Stimulated activated CD4-positive, alpha-beta T cell treated with anti-CD3 and anti-CD28 coated beads, Interleukin-2, amount 100 ng/mL, for 48 hours (primary cell): ENCODE results near the gene MED10.
A peak's percentile ranks its signal among the peaks of the same experiment; 100 is the strongest.

Experiments
- DNase-seq, 2 donors: peaks; one replicate each; pipeline ENCODE4 v3.0.0-alpha.2; 2020

The MED10 gene

DNA sequence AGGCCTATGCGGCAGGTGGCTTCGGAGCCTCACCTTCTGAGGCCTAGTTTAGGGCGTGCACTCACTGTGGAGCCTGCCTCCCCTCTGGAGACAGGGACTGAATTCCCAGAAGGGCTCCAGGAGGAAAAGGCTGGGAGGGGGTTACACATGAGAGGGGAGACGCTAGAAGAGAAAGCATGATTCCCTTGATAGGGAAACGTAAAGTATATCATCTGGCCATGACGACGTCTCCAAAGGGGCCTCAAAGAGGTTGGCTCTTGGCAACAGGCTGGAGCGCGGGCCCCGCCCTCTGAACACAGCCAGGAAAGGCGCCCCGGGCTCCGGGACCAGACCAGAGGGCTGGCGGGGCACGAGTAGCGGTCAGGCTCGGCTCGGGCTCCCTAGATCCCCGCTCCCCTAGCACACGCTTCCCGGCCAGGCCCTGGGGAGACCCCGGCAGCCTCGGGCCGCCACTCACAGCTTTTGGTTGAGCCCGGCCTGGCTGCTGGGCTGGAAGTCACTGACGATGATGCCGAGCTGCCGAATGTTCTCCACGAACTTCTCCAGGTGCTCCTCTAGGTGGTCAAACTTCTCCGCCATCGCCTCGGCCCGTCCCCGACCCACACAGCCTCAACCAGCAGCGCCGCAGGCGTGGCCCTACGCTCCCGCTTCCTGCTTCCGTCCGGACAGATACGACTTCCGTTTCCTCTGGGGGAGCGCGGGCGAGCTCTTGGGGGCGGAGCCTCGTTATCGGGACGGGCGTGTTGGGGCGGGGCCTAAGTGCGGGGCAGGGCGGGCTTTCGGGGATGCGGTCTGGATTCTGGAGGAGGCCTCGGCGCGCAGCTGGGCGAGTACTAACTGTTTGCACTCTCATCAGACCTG, at the start of gene MED10:
TSS of gene MED10 (minus strand) at position 643 of the 861 bp plus-strand sequence. CDS start at position 579, 64 bp downstream.
- DNase-seq, result peak; percentile 95 to 96

DNA sequence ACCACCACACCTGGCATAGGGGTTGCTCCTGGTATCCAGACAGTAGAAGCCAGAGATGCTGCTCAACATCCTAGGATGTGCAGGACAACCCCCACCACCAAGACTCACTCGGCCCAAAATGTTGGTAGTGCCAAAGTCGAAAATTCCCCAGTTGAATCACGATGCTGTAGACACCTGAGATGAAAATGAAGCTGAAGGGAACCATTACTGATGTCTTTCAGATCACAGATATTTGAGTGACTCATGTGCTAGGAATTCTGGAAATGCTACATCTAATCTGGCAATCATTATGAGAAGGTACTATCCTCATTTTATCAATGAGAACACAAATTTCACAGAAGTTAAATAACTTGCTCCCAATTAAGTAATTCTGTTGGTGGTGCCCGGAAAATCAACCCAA, 49.3 kb upstream of the MED10 start:
- DNase-seq, result no peak

DNA sequence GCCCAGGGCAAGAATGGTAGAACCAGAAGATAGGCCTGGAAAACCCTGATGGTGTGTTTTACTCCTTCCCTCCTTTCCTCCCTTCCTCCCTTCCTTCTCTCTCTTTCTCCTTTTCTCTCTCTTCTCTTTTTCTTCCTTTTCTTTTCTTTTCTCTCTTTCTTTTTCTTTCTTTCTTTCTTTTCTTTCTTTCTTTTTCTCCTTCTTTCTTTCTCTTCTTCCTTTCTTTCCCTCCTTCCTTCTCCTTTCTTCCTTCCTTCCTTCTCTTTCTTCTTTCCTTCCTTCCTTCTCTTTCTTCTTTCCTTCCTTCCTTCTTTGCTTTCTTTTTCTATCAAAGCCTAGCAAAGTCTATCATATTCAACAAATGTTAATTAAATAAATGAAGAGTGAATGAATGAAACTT, 46.4 kb upstream of the MED10 start:
- no peak for DNase-seq

DNA sequence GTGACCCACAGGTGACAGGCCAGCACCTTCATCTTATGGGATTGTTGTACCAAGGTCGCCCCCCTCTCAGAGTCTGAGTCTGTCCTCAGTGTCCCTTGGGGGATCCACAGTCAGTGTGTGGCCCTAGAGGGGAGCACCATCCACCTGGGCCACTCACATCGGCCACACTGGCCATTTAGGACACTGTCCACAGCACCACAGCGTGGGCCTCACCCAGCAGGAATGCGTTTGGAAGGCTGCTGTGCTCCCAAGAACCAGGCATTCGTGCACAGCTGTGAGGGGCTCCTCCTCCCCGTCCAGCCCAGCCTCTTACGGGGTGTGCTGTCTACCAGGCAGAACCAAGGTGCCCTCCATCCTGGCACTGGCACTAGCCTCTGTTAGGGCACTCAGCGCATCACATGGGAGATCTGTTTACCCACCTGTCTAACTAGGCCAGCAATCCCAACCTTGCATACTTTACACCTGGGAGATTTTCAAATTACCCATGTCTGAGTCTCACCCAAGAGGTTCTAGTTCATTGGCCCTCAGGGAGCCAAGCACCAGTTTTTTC, 45.8 kb upstream of the MED10 start:
- DNase-seq, result no peak

DNA sequence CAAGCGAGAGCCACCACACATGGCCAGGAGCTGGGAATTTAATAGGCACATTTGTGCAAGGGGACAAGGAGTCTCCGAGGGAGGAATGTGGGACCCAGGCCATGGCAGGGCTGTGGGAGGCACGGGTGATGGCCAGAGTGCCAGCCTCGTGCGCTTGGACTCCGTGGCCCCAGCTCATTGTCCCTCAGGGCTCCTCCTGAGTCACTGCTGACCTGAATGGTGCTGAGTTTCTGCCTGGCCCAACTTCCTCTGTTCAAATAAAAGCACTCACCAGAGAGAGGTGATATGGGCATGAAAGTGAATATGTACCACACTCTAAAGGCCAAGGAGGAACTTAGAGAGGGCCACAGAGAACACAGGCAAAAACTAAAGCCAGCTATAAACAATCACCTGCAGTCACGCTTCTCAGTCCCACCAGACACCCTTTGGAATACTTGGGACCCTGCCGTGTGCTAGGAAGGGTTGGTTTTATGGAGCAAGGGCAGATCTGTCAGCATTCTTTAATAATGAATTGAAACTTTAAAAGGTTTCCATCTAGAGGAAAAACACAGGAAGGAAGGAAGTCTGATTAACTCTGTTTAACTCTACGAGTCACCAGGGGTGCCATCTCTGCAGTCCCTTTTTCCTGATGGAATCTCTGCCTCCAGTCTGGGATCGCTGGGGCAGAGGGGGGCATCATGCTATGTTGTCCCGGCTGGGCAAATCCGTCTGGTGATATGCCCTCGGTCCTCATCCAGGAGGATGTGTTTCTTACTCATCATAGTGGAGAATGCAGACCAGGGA, 45.2 kb upstream of the MED10 start:
- DNase-seq, result no peak

- DNase-seq, result no peak
Measured at GRCh38 chr5:6419340-6419852, 41.0 kb upstream of the MED10 start.

DNA sequence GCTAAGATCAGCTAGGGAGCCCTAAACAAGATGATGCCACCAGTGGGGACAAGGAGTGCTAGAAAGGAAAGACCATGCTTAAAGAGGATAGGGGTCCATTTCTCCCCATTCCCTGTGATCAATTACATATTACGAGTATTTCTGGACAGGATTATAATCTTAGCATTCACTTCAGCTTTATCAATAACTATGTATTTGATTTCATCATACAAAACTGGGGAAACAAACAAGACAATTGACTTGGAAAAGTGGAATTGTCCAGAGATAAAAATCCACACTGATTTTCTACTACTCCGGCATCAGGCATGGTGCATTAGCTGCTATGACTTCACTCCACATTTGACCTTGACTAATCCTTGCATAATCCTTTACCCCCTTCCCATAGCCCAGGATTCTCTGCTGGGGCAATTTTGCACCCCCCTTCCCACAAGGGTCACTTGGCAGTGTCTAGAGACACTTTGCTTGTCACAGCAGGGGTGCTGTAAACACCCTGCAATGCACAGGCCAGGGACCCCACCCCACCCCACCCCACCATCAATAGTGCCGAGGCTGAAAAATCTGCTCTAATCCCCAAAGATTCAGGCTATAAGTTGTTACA, 40.4 kb upstream of the MED10 start:
- DNase-seq, result no peak

DNA sequence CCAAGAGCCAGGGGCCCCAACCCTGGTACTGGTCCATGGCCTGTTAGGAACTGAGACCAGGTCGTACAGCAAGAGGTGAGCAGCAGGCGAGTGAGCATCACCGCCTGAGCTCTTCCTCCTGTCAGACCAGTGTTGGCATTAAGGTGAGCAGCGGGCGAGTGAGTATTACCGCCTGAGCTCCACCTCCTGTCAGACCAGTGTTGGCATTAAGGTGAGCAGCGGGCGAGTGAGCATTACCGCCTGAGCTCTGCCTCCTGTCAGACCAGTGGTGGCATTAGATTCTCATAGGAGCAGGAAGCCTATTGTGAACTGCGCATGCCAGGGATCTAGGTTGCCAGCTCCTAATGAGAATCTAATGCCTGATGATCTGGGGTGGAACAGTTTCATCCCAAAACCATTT, 39.3 kb upstream of the MED10 start:
- DNase-seq, result no peak

- no peak for DNase-seq
Measured at GRCh38 chr5:6412811-6413210, 34.5 kb upstream of the MED10 start.

- no peak for DNase-seq
Measured at GRCh38 chr5:6411141-6411540, 32.8 kb upstream of the MED10 start.

DNA sequence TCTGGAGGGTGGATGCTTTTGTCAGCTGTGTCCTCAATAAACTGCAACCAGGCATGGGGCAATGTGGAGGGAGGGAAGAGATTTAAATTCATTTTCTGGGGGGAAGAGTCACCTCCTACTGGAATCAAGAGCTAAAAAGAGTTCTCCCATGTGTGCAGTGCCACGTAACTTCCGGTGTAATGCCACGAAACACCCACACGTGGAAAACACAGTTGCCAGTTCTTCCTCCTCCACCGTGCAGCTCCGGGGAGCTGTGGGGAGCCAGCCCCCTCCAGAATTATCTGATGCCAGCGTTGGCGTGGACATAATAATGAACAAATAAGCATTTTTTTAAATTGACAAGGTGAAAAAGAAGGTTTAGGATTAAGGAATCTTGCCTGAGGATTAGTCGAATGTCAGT, 32.1 kb upstream of the MED10 start:
- DNase-seq, result no peak

- no peak for DNase-seq
Measured at GRCh38 chr5:6408627-6409446, 30.5 kb upstream of the MED10 start.

DNA sequence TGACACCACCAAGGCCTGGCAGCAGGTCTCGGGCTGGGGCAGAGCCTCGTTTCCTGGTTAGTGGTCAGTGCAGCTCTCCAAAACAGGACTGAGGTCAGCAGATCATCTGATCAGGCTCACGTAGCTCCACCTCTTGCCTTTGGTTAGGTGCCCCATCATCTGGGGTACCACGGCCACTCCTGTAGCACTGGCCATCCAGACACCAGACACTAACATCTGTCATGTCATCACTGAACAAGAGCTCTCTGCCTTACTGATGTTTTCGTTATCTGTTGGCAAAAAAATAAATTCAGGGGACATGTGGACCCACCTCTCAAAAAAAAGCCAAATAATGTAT, 29.9 kb upstream of the MED10 start:
- DNase-seq, result no peak

DNA sequence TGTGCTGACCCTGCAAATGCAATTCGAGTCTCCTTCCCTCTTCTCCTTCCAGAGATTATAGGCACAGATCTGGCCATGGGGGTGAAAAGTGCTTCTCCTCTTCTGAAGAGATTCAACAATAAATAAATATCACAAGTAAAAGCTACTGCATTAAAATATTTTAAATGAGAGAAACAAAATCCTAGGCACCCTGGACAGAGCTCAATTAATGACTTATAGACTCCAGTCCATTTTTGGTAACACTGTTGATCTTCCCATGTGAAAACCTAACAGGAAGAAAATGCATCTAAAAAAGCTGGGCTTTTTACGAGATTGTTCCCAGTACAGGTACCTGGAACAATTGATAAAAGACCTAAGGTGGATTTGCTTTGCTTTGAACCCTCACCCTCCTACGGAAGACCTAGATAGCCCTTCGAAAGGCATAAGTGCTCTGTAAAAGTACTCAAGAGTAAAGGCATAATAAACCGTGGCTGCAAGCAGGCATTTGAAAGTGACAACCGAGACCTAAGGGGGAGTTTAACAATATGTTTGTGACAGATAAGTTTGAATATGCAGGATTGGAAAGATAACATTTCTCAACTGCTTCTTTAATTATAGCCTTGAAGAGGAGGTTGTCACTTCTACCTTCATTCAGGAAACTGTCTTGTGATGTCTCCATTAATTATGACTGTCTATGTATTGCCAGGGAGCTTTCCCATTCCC, 29.4 kb upstream of the MED10 start:
- DNase-seq, result no peak

DNA sequence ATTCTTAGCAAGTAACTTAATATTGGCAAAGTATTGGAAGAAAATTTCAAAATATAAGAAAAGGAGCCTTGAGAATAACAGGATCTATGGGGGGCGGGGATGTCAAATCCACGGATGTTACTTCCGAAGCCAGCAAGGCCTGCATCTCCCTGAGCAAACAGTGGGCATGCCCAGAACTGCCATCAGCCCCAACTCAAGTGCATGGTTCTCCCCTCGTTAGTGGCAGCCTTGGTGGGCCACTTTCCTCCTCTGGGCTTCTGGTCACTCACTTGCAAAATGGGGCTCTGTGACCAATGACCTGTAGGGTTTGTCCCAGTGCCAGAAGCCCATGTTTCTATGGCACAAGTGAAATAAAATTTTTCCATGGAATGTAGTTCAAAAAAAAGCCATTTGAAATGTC, 27.2 kb upstream of the MED10 start:
- DNase-seq, result no peak

DNA sequence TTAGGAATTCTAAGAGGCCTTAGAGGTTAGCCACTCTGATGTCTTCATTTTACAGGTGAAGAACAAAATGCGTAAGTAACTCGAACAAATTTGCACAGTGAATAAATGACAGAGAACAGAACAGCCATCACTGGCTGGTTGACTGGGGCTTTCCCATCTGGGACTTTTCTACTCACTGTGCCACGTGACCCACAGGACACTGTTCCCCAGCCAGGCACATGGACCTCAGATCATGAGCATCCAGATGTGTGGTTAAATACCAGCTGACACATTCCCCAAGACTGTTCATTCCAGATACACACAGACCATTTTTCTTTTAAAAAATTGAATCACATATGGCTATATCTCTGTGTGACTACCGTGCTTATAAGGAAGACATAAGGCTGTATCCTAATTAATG, 25.8 kb upstream of the MED10 start:
- no peak for DNase-seq

- no peak for DNase-seq
Measured at GRCh38 chr5:6403416-6403815, 25.1 kb upstream of the MED10 start.

DNA sequence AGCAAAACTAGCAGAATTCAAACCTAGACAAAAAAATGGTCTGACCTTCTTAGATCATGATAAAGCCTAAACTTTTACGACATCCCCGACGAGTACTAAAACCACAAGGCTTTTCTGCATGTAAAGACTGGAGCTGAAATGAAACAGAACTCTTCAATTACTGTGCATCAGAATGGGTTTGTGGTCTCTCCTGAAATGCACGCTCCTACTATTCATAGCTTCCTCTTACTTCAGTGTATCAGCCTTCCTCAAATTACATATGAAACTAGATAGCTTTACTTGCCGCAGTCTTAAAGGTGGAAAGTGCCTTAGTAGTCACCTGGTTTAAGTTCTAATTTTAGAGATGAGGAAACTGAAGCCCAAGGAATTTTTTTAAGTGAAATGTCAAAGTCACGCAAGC, 24.6 kb upstream of the MED10 start:
- DNase-seq, result no peak

- DNase-seq, result no peak
Measured at GRCh38 chr5:6401410-6401809, 23.1 kb upstream of the MED10 start.

DNA sequence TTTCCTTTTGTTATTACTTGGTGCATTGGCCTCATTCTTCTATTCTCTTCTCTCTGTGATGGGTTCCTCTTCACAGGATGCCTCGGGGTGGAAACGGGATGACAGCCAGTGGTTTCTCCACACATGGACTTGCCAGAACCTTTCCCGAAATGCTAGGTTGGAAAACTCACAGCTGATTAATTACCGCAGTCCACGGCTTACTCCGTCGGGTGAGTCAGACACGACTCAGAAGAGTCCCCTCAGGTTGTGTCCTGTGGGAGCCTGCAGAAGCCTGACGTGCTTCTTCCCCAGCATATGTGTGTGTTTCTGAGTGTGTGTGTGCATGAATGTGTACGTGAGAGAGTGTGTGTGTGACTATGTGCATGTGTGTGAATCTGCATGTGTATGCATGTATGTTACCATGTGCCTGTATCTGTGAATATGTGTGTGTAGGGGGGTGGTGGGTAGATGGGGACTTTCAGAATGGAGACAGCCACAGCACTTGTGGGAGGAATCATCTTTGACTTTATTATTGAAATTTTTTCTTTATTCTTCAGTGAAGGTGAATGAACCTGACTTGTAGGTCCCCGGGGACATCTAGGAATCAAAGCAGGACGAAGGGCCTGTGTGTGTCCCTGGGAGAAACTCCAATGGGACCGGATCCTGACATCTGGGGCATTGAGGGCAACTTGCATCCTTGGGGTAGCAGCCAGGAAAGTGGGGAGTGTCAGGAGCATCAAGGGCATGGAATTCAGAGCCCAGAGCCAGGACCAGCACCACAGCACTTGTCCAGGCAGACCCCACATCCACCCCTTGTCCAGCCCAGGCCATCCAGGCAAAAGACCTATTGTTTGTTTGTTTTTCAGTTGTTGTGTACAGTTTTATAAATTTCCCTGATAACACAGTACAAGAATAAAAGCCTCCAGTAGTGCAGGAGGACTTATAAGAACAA, 21.9 kb upstream of the MED10 start:
- no peak for DNase-seq
